ENCODE results near the gene MTHFD2L.

MTHFD2L gene

GRCh38 chr4:74260036-74260435 is 102.1 kb downstream of the MTHFD2L start:
- no peak for DNase-seq

DNA sequence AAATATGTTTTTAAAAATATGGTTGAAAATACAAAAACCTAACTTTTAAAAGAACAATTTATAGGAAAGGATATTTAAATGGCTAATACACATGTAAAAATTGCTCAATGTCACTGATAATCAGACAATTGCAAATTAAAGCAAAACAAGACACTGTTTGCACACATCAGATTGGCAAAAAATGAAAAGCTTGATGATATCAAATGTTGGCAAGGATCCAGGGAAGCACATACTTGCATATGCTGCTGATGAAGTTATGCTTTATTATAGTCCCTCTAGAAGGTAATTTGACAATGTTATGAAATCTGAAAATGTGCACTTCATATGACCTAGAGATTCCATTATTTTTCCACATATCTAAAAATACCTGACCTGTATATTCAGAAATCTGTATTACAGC is 104.6 kb downstream of the MTHFD2L start:
- no peak for DNase-seq

- DNase-seq = no peak
Observed at GRCh38 chr4:74263551-74263950, 105.6 kb downstream of the MTHFD2L start.

DNA sequence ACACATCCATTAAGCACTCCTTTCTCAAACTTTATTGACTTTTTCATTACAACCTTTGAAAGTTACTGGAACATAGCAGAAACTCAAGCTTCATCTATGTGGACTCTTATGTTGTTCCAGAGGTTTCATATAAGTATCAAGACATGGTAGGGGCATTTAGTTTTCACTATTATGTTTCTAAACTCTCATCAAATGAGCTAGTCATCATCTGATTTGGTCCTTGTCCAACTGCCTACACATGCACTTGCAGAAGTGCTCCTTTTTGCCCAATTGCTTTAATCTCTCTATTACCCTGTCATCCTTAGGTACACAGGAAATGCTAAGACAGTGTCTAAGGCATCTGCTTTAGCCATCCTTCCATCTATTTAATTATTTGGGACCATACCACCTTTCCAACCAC is 108.2 kb downstream of the MTHFD2L start:
- DNase-seq = no peak

DNA sequence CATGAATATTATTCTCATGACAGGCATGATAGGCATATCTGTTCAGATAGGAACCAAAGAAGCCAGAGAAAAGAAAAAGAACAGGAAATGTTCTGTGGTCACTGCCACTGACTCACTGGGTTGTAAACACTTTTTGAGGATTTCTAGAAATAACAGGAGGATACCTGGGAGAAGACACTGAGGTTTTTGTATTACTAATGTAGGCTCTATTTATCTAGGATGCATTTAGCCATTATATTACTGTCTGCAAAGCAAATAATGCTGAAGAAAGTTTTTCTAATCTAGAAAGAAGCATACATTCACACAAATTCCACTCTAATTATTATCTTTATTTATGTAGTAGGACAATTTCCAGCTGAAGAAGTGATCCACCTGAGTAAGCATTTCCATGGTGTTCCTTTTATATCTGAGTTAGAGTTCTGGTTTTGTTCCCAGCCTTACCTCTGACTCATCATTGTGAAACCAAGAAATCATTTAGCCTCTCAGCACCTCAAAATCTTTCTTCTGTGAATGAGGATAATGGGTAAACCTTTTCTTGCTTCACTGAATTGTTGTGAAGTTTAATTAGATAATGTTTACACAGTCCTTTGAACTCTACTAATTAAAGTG is 110.2 kb downstream of the MTHFD2L start:
- DNase-seq = no peak

- no peak for DNase-seq
Observed at GRCh38 chr4:74268643-74269042, 110.7 kb downstream of the MTHFD2L start.

- no peak for DNase-seq
Observed at GRCh38 chr4:74278490-74278889, 120.6 kb downstream of the MTHFD2L start.

- no peak for DNase-seq
Observed at GRCh38 chr4:74279716-74280115, 121.8 kb downstream of the MTHFD2L start.

GRCh38 chr4:74282926-74283325 is 125.0 kb downstream of the MTHFD2L start:
- DNase-seq = no peak

DNA sequence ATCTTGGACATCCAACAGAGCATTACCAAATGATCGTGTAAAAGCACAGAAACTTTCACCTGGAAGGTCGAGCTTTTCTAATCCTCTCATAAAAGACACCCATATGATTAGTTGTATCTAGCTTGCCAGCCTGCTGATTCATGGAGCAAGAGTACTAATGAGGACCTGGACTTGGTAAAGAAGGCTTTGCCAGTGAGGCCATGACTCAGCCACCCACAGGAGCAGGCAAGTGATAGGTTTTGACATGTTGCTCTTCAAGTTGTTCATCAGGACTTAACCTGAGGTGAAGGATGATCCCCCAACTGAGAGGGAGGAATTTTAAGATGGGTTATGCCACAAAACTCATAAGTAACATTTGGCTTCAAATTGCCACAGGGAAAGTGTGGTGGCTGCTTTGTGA is 125.7 kb downstream of the MTHFD2L start:
- no peak for DNase-seq

DNA sequence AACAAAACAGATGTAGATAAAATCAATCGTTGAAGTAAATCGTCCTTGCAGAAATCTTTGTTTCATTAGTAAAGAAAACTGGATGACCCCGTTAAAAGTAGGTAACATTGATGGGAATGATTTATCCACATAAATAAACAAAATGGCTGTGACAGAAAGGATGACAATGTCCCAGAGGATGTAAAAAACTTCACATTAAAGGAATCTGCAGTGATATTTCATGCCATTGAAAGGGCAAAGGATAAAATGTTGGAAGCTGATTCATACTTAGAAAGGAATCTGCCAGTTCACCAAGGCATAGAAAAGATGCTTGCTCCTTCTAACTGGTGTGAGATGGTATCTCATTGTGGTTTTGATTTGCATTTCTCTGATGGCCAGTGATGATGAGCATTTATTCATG is 126.1 kb downstream of the MTHFD2L start:
- DNase-seq = no peak

- DNase-seq = no peak
Observed at GRCh38 chr4:74287164-74287563, 129.2 kb downstream of the MTHFD2L start.

- DNase-seq = no peak
Observed at GRCh38 chr4:74287791-74288190, 129.9 kb downstream of the MTHFD2L start.

GRCh38 chr4:74291471-74291870 is 133.6 kb downstream of the MTHFD2L start:
- no peak for DNase-seq

GRCh38 chr4:74292111-74292870 is 134.4 kb downstream of the MTHFD2L start:
- DNase-seq = no peak

GRCh38 chr4:74293558-74293957 is 135.6 kb downstream of the MTHFD2L start:
- no peak for DNase-seq

DNA sequence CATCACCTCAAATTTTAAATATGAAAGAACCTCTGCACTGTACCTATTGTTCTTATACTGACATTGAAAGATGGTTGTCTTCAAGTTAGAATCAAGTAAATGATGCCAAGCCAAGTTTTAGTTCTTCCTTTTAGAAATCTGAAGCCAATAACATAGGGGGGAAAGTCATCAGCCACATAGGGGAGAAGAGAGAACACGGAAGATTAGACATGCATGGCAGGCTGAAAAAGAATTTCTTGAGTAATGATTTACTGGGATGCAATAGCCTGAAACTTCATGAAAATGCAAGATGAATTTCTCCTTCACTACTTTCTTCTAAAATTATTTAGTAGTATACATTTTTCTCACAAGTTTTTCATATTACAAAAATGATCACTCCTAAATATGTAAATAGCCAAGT is 136.8 kb downstream of the MTHFD2L start:
- no peak for DNase-seq

GRCh38 chr4:74297539-74297938 is 139.6 kb downstream of the MTHFD2L start:
- DNase-seq = no peak

- no peak for DNase-seq
Observed at GRCh38 chr4:74304095-74304625, 146.2 kb downstream of the MTHFD2L start.

DNA sequence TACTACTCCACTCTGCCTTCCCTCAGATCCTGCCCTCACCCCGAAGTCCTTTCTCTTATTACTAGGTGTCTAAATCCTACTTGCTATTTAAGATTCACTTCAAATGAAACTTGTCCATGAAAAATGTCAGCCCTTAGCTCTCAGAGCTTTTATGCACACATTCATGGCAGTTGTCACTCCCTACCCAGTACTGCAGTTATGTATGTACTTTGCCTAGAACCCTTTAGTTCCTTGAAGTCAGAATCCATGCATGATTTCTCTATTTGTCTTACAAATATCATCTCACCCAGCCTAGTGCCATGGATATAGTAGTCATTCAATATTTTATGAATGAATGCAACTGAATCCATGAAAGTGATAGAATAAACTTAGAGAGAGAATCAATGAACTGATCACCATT is 147.1 kb downstream of the MTHFD2L start:
- no peak for DNase-seq

DNA sequence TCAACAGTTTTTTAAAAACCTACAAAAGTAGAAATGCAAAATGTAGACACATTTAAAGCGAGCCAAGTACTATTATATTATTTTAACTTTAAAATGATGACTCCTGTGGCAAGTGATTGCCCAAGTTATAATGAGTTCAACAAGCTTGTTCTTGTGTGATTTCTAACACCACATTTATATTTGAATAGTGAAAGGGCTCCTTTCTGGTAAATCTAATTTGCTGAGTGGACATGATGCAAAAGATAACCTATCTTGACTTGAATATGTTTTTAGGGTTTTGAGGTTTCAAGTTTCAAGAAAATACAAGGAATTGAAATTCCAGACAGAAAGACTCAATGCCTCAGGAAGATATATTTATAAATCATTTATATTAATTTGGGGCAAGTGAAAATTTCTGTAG is 149.3 kb downstream of the MTHFD2L start:
- DNase-seq = no peak

DNA sequence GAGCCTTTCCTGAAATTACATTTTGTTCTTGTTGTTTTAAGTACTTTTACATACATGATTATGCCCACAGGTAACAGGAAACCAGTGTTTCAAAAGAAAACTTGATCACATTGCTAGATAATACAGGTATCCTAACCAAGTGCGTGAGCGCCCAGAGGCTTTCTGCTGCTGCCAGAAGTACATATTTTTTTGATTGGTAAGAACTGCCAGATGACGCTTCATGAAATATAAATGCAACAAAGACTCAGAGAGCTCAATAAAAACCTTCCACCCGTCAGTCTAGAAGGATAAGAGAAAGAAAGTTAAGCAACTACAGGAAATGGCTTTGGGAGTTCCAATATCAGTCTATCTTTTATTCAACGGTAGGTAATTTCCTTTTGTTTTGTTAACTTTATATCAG is 150.3 kb downstream of the MTHFD2L start, which contains the start of gene EPGN:
EPGN (plus strand) TSS at position 256 of the 400 bp plus-strand sequence; CDS start at position 320, 64 bp downstream.
- no peak for DNase-seq

DNA sequence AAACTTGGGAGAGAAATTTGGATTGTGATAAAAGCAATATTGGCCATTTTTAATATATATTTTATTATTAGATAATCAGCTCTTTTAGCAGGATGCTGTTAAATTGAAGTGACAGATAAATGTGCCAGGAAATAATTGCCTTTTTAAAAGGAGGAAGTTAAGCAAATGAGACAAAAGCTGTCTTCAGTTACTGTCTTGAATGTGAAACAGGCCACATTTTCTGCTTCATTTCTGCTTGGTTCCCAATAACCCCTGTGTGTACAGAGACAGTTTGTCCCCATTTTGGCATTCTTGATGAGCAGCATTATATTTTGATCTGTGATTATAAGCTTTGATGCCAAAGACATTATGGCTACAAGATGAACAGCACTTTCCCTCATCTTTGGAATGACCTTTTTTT is 151.3 kb downstream of the MTHFD2L start:
- no peak for DNase-seq

DNA sequence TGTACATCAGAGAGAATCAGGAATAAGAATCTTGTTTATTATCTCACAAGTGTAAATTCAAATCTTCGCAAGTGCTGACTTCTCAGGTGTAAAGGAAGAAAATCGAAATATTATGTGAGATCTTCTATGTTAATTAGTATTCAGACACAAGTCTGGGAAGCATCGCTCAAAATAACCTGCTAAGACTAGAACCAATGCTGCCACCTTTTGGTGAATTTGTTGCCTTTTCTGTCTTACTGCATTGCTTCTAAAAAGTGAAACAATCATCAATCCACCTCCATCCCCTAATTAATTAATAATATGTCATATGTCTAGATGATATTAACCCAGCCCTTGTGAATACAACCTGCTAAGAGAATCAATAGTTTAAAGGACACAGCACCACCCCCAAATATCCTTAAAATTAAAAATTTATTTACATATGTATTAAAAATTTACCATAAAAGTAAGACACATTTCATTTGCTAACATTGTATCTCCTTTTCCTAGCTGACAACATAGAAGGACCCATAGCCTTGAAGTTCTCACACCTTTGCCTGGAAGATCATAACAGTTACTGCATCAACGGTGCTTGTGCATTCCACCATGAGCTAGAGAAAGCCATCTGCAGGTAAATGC is 153.9 kb downstream of the MTHFD2L start:
- DNase-seq = no peak

Measured in NCI-H2227 treated with DMSO at 0.1 percent for 48 hours (cell line).